GM21515 (cell line): ENCODE data around the gene DLL1.

Experiments used
- ATAC-seq: cut with Tn5 transposase; IDR thresholded peaks from one replicate; pipeline ENCODE4 v1.9.1; 2021; ENCODE audit not compliant: unreplicated experiment

The DLL1 gene

GRCh38 chr6:170283212-170284081, 7.4 kb downstream of the DLL1 start:
- no peak for ATAC-seq

- no peak for ATAC-seq
These were observed 8.2 kb downstream of the DLL1 start for GRCh38 chr6:170282512-170283158.

GRCh38 chr6:170281331-170282292, 9.3 kb downstream of the DLL1 start:
- no peak for ATAC-seq

DNA sequence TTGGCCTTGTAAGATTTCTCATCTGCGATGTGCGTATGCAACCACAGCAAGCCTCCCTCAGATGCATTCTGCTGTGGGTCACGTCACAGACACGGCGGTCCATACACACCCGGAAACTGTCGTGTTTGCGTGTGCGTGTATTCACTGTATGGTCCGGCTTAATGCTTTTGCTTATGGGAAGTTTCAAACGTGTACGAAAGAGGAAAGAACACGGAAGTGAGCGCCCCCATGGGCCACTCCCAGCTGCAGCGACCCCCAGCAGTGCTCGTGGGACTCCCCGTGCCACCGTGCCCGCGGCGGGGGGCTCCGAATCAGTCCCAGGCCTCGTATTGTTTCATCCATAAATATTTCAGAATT, 10.2 kb downstream of the DLL1 start:
- ATAC-seq: no peak

- no peak for ATAC-seq
These were observed 10.7 kb downstream of the DLL1 start for GRCh38 chr6:170279977-170280688.

GRCh38 chr6:170279426-170279825, 11.5 kb downstream of the DLL1 start:
- no peak for ATAC-seq

DNA sequence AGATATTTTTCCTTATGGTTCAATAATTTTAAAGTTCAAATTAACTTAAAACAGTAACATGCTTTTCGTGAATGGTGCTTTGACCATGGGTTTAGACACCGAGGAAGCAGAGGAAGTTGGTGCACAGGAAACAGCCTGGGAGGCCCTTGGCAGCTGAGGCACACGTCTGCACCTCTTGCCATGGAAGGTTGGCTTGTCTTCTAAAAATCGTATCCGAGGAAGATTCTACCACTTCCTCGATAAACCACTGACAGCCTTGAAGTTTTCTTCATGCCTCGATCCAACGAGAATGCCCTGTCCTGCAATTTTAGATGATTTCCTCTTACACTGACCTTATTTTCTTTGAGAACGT, 12.2 kb downstream of the DLL1 start:
- ATAC-seq: no peak

GRCh38 chr6:170277893-170278742, 12.8 kb downstream of the DLL1 start:
- no peak for ATAC-seq

DNA sequence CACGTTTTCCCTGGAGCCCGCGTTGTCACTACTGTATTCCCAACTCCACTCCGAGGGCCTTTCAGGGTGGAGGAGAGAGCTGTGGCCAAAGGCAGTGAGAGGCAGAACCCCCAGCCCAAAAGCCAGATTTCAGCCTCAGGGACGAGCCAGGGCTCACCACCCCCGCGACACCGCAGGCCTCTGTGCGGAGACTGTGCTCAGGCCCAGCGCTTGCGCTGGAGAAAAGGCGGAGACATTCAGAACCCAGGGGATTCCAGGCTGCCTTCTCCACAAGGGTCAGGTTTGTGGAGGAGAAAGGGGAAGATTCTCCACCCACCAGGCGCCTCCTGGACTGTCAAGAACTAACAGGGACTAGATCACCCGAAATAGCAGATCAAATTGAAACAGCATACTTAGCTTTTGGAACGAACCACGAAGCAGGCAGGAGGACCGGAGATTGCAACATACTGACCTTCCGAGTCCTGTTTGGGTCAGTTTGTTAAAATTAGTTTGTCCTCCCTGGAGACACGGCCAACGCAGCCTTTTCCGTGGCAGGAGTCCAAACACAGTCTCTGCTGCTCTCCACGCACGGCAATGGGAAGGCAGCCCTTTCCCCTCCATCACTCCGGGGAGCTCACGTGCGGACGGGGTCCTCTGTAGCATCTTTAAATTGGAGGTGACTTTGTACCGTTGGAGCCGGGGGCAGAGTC, 14.4 kb downstream of the DLL1 start:
- no peak for ATAC-seq

DNA sequence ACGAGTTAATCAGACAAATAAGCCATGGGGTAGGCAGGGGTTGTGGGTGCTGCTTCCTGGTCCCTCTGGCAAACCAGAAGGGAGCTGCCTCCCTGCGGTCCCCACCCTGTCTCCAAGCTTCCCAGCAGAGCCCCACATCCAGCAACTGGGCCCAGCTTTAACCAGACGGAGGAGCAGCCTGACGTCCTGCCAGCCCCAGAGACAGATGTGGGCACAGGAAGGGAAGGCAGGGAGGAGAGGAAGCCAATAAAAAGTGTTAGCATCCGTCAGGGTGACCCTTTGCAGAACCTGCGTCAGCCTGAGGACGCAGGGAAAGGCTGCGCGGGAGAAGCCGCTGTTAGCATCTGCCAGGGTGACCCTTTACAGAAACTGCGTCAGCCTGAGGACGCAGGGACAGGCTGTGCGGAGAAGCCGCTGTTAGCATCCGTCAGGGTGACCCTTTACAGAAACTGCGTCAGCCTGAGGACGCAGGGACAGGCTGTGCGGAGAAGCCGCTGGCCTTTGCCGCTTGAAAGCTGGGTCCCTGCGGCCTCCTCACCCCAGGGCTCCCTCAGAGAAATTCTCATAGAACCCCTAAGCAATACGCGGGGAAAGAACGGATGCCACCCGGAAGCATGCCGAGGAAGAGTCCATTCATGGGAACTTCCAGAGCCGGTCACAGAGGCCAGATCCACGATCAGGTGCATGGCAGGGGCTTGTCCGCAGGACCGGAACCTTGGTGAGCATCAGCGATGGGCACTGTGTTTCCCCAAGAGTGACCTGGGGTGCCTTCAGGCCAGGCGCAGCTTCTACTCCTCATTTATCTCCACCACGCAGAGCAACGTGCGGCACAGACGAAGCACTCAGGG, 15.9 kb downstream of the DLL1 start:
- ATAC-seq: no peak

DNA sequence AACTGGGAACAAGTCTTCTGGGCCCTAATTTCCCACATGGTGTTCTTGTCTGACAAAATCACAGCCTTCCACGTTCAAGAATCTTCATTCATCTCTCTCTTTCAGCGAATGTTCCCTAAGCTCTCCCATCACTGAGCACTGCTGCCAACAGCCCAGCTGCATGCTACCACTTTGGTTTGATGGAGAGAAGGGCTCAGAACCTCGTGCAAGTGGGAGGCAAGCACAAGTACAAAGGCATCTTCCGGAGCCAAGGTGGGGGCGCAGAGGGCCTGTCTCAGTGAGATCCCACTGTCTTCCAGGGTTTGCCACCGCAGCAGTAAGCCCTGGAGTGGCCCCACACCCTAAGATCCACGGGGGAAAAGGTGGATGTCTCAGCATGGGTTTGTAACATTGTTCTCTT, 17.2 kb downstream of the DLL1 start:
- no peak for ATAC-seq

GRCh38 chr6:170273191-170273590, 17.7 kb downstream of the DLL1 start:
- ATAC-seq: no peak

- no peak for ATAC-seq
These were observed 18.4 kb downstream of the DLL1 start for GRCh38 chr6:170272341-170273065.

GRCh38 chr6:170271771-170272314, 19.0 kb downstream of the DLL1 start:
- peak; percentile 98 for ATAC-seq

DNA sequence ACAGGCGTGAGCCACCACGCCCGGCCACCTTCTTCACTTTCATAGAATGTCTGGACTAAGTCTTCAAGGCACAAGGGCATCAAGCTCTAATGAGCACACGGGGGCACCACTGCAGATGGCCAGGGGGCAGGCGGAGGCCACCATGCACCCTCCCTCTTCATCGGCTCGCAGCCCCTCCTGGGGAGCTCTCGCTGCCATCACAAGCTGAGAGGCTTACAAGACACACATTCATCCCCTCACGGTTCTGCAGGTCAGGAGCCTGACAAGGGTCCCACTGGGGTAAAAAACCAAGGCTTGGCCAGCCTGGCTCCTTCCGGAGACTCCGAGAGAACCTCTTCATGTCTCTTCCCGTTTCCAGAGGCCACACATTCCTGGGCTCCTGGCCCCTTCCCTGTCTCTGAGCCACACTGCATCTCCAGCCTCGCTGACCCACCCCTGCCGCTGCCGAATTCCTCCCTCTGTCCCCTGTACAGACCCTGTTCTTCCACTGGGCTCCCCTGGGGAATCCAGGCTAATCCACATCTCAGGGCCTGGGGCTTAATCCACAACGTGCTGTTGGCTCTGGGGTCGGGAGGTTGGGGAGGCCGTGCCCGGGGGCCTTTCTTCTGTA, 19.8 kb downstream of the DLL1 start:
- ATAC-seq: no peak

- ATAC-seq: no peak
These were observed 20.9 kb downstream of the DLL1 start for GRCh38 chr6:170269846-170270541.
